GM18951 (cell line): ENCODE measurements around the gene ATP2A3.

Experiments
- POLR2A ChIP-seq: IDR thresholded peaks from 4 replicates; pipeline ENCODE4 v1.6.1; 2011; ENCODE audit warnings: mild to moderate bottlenecking; ENCODE audit not compliant: insufficient read length, insufficient read depth; ENCODE audit errors: extremely low read depth
- in situ Hi-C: fragments of 300-500 bp; cut with MboI; formaldehyde crosslinking; loops from one replicate; pipeline ENCODE4 v1.12.0; 2022; ENCODE audit warnings: low sequenced_read_pairs, mixed read lengths, inconsistent platforms; ENCODE audit not compliant: unreplicated experiment

ATP2A3 gene

GRCh38 chr17:3892095-3892998 is 71.9 kb downstream of the ATP2A3 start:
- no peak for TF ChIP-seq POLR2A
- in situ Hi-C loops = no loop called here

GRCh38 chr17:3891626-3892094 is 72.6 kb downstream of the ATP2A3 start:
- no peak for TF ChIP-seq POLR2A
- in situ Hi-C loops = no loop called here

- no peak for TF ChIP-seq POLR2A
- in situ Hi-C loops = no loop called here
These were observed 73.4 kb downstream of the ATP2A3 start for GRCh38 chr17:3890878-3891219.

GRCh38 chr17:3890082-3890877 is 74.0 kb downstream of the ATP2A3 start:
- in situ Hi-C loops = no loop called here
- TF ChIP-seq POLR2A = no peak

- TF ChIP-seq POLR2A = no peak
- in situ Hi-C loops = no loop called here
These were observed 74.8 kb downstream of the ATP2A3 start for GRCh38 chr17:3889325-3890012.

- in situ Hi-C loops = no loop called here
- no peak for TF ChIP-seq POLR2A
These were observed 75.7 kb downstream of the ATP2A3 start for GRCh38 chr17:3888343-3889171.

GRCh38 chr17:3887804-3888203 is 76.4 kb downstream of the ATP2A3 start:
- no peak for TF ChIP-seq POLR2A
- in situ Hi-C loops = no loop called here

GRCh38 chr17:3887394-3887793 is 76.8 kb downstream of the ATP2A3 start:
- no peak for TF ChIP-seq POLR2A
- in situ Hi-C loops = no loop called here

GRCh38 chr17:3886776-3887175 is 77.5 kb downstream of the ATP2A3 start:
- TF ChIP-seq POLR2A = no peak
- in situ Hi-C loops = no loop called here

GRCh38 chr17:3885970-3886369 is 78.3 kb downstream of the ATP2A3 start:
- in situ Hi-C loops = no loop called here
- no peak for TF ChIP-seq POLR2A

GRCh38 chr17:3885271-3885670 is 79.0 kb downstream of the ATP2A3 start:
- in situ Hi-C loops = no loop called here
- no peak for TF ChIP-seq POLR2A

GRCh38 chr17:3884188-3884587 is 80.0 kb downstream of the ATP2A3 start:
- in situ Hi-C loops = no loop called here
- no peak for TF ChIP-seq POLR2A
